CD4-positive, alpha-beta T cell treated with Interleukin-4 for 4 hours (primary cell): ENCODE measurements around the gene ADAM11.
"Not testable (repeated sequence)": the region's sequence is repeated elsewhere in the genome, so short reads cannot be mapped to it uniquely, and the experiment has no call there.

Source experiments
- DNase-seq: peaks from one replicate; pipeline ENCODE4 v3.0.0-alpha.2; 2020

Gene ADAM11

GRCh38 chr17:44758414-44759085 is at the start of gene ADAM11:
Gene ADAM11 (plus strand): TSS chr17:44758988. CDS start chr17:44759200, 212 bp downstream.
- no peak for DNase-seq

GRCh38 chr17:44719444-44719843 is 39.3 kb upstream of the ADAM11 start:
- no peak for DNase-seq

- no peak for DNase-seq
Measured at GRCh38 chr17:44722254-44722653, 36.5 kb upstream of the ADAM11 start.

GRCh38 chr17:44726121-44726520 is 32.7 kb upstream of the ADAM11 start:
- not testable (repeated sequence) for DNase-seq

GRCh38 chr17:44733753-44734152 is 25.0 kb upstream of the ADAM11 start:
- DNase-seq = no peak

GRCh38 chr17:44734272-44734671 is 24.5 kb upstream of the ADAM11 start:
- DNase-seq = no peak

- no peak for DNase-seq
Measured at GRCh38 chr17:44736551-44737240, 22.1 kb upstream of the ADAM11 start.

- no peak for DNase-seq
Measured at GRCh38 chr17:44738214-44738906, 20.4 kb upstream of the ADAM11 start.

- no peak for DNase-seq
Measured at GRCh38 chr17:44741316-44741715, 17.5 kb upstream of the ADAM11 start.

GRCh38 chr17:44745301-44745700 is 13.5 kb upstream of the ADAM11 start:
- DNase-seq = no peak

- DNase-seq = not testable (repeated sequence)
Measured at GRCh38 chr17:44745738-44746137, 13.1 kb upstream of the ADAM11 start.

- no peak for DNase-seq
Measured at GRCh38 chr17:44747566-44747965, 11.2 kb upstream of the ADAM11 start.

GRCh38 chr17:44749076-44749979 is 9.5 kb upstream of the ADAM11 start:
- no peak for DNase-seq

GRCh38 chr17:44749980-44750318 is 8.8 kb upstream of the ADAM11 start:
- no peak for DNase-seq

- no peak for DNase-seq
Measured at GRCh38 chr17:44751331-44751730, 7.5 kb upstream of the ADAM11 start.

- DNase-seq = no peak
Measured at GRCh38 chr17:44751806-44752205, 7.0 kb upstream of the ADAM11 start.

GRCh38 chr17:44752953-44753861 is 5.6 kb upstream of the ADAM11 start:
- DNase-seq = no peak

GRCh38 chr17:44754276-44754675 is 4.5 kb upstream of the ADAM11 start:
- DNase-seq = no peak

- DNase-seq = not testable (repeated sequence)
Measured at GRCh38 chr17:44755180-44755579, 3.6 kb upstream of the ADAM11 start.

- no peak for DNase-seq
Measured at GRCh38 chr17:44757045-44757917, 1.5 kb upstream of the ADAM11 start.

- DNase-seq = no peak
Measured at GRCh38 chr17:44757918-44758413, 822 bp upstream of the ADAM11 start.
